HEK293 (cell line): ENCODE measurements around the gene RABGGTA.

ENCODE experiments used
- CTCF ChIA-PET: fragments of 350-600 bp; formaldehyde crosslinking; extraction: SDS; loops from one replicate; lab custom pipeline; 2021; ENCODE audit warnings: antibody characterized with exemption; lab: Yijun Ruan, JAX
- POLR2A ChIA-PET: fragments of 300-600 bp; formaldehyde crosslinking; extraction: SDS; loops from one replicate; lab custom pipeline; 2020; ENCODE audit warnings: antibody characterized with exemption, inconsistent platforms; lab: Yijun Ruan, JAX
- H3K27ac ChIP-seq: fragments of 200-500 bp; sonication (Bioruptor generic); 2 replicates; pipeline ENCODE4 v1.5.1; 2014; ENCODE audit warnings: low read depth, low read length, control low read depth, inconsistent platforms; ENCODE audit errors: extremely low read depth
- H3K36me3 ChIP-seq, 2 experiments: fragments of 200-500 bp in 1 of 2; sonication (Bioruptor generic) in 1 of 2; 1 replicate in 1 of 2; 2 replicates in 1 of 2; pipeline ENCODE4 v1.5.1; 2014 to 2017; ENCODE audit warnings: inconsistent platforms in 2 of 2, low read length in 2 of 2; ENCODE audit not compliant: control insufficient read depth in 2 of 2, insufficient read depth in 1 of 2
- H3K4me1 ChIP-seq: fragments of 200-500 bp; sonication (Bioruptor generic); 2 replicates; pipeline ENCODE4 v1.5.1; 2014; ENCODE audit warnings: mild to moderate bottlenecking, low read length, inconsistent platforms; ENCODE audit not compliant: control insufficient read depth, insufficient read depth
- H3K4me3 ChIP-seq: 2 replicates; pipeline ENCODE4 v1.5.1; 2011; ENCODE audit warnings: low read depth, mild to moderate bottlenecking, control low read depth, low read length, moderate library complexity
- H3K9me3 ChIP-seq: fragments of 200-500 bp; sonication (Bioruptor generic); 2 replicates; pipeline ENCODE4 v1.5.1; 2014; ENCODE audit warnings: low read depth, low read length, inconsistent platforms; ENCODE audit not compliant: control insufficient read depth, insufficient read depth
- GFI1B ChIP-seq: fragments of 450-650 bp; formaldehyde crosslinking; IDR thresholded peaks from 2 replicates; pipeline ENCODE4 v1.5.1; 2016; ENCODE audit warnings: missing biosample characterization, missing genetic modification characterization
- GLI4 ChIP-seq: fragments of 450-650 bp; formaldehyde crosslinking; IDR thresholded peaks from 2 replicates; pipeline ENCODE4 v1.5.1; 2016; ENCODE audit warnings: missing biosample characterization, missing genetic modification characterization
- GLIS2 ChIP-seq: fragments of 450-650 bp; formaldehyde crosslinking; IDR thresholded peaks from 2 replicates; pipeline ENCODE4 v1.5.1; 2016; ENCODE audit warnings: missing biosample characterization, missing genetic modification characterization
- MEIS1 ChIP-seq: sonication (generic); formaldehyde crosslinking; IDR thresholded peaks from 2 replicates; pipeline ENCODE4 v1.8.1; 2022; ENCODE audit warnings: missing genetic modification reagents, mild to moderate bottlenecking, borderline replicate concordance
- OVOL3 ChIP-seq: fragments of 450-650 bp; formaldehyde crosslinking; IDR thresholded peaks from 2 replicates; pipeline ENCODE4 v1.5.1; 2016; ENCODE audit warnings: missing biosample characterization, missing genetic modification characterization
- REST ChIP-seq: fragments of 450-650 bp; formaldehyde crosslinking; IDR thresholded peaks from 2 replicates; pipeline ENCODE4 v1.5.1; 2016; ENCODE audit warnings: missing biosample characterization, missing genetic modification characterization
- SP7 ChIP-seq: fragments of 450-650 bp; formaldehyde crosslinking; IDR thresholded peaks from 2 replicates; pipeline ENCODE4 v1.5.1; 2016; ENCODE audit warnings: missing biosample characterization, missing genetic modification characterization
- ZBTB10 ChIP-seq: fragments of 450-650 bp; formaldehyde crosslinking; IDR thresholded peaks from 2 replicates; pipeline ENCODE4 v1.5.1; 2016; ENCODE audit warnings: missing biosample characterization, missing genetic modification characterization
- ZNF174 ChIP-seq: fragments of 450-650 bp; formaldehyde crosslinking; IDR thresholded peaks from 2 replicates; pipeline ENCODE4 v1.5.0; 2017; ENCODE audit warnings: missing biosample characterization, mild to moderate bottlenecking, missing genetic modification characterization
- ZNF175 ChIP-seq: fragments of 450-650 bp; formaldehyde crosslinking; IDR thresholded peaks from 2 replicates; pipeline ENCODE4 v1.5.1; 2016; ENCODE audit warnings: missing biosample characterization, missing genetic modification characterization
- ZNF223 ChIP-seq: fragments of 450-650 bp; formaldehyde crosslinking; IDR thresholded peaks from 2 replicates; pipeline ENCODE4 v1.5.1; 2016; ENCODE audit warnings: missing biosample characterization, missing genetic modification characterization
- ZNF37A ChIP-seq: fragments of 450-650 bp; IDR thresholded peaks from 2 replicates; pipeline ENCODE4 v1.5.1; 2018; ENCODE audit warnings: missing biosample characterization, missing genetic modification characterization
- ZNF394 ChIP-seq: fragments of 450-650 bp; formaldehyde crosslinking; IDR thresholded peaks from 2 replicates; pipeline ENCODE4 v1.5.1; 2016; ENCODE audit warnings: missing biosample characterization, missing genetic modification characterization, mild to moderate bottlenecking, moderate library complexity, borderline replicate concordance
- ZNF423 ChIP-seq: fragments of 450-650 bp; formaldehyde crosslinking; IDR thresholded peaks from 2 replicates; pipeline ENCODE4 v1.5.1; 2016; ENCODE audit warnings: missing biosample characterization, missing genetic modification characterization
- ZNF449 ChIP-seq: fragments of 450-650 bp; formaldehyde crosslinking; IDR thresholded peaks from 2 replicates; pipeline ENCODE4 v1.5.1; 2017; ENCODE audit warnings: missing biosample characterization, mild to moderate bottlenecking, missing genetic modification characterization, moderate library complexity
- ZNF48 ChIP-seq: fragments of 450-650 bp; formaldehyde crosslinking; IDR thresholded peaks from 2 replicates; pipeline ENCODE4 v1.5.1; 2016; ENCODE audit warnings: missing biosample characterization, missing genetic modification characterization
- ZNF488 ChIP-seq: fragments of 450-650 bp; formaldehyde crosslinking; IDR thresholded peaks from 2 replicates; pipeline ENCODE4 v1.5.1; 2016; ENCODE audit warnings: missing biosample characterization, missing genetic modification characterization
- ZNF501 ChIP-seq: fragments of 450-650 bp; formaldehyde crosslinking; IDR thresholded peaks from 2 replicates; pipeline ENCODE4 v1.5.1; 2016; ENCODE audit warnings: missing biosample characterization, missing genetic modification characterization
- ZNF629 ChIP-seq: fragments of 450-650 bp; formaldehyde crosslinking; IDR thresholded peaks from 2 replicates; pipeline ENCODE4 v1.5.1; 2017; ENCODE audit warnings: missing biosample characterization, missing genetic modification characterization
- ZNF660 ChIP-seq: fragments of 450-650 bp; IDR thresholded peaks from 2 replicates; pipeline ENCODE4 v1.5.1; 2018; ENCODE audit warnings: missing biosample characterization, mild to moderate bottlenecking, missing genetic modification characterization
- TF ChIP-seq, protein P1 (sequence below): fragments of 450-650 bp; formaldehyde crosslinking; IDR thresholded peaks from 2 replicates; pipeline ENCODE4 v1.5.1; 2016; ENCODE audit warnings: missing biosample characterization, missing genetic modification characterization

The RABGGTA gene

DNA sequence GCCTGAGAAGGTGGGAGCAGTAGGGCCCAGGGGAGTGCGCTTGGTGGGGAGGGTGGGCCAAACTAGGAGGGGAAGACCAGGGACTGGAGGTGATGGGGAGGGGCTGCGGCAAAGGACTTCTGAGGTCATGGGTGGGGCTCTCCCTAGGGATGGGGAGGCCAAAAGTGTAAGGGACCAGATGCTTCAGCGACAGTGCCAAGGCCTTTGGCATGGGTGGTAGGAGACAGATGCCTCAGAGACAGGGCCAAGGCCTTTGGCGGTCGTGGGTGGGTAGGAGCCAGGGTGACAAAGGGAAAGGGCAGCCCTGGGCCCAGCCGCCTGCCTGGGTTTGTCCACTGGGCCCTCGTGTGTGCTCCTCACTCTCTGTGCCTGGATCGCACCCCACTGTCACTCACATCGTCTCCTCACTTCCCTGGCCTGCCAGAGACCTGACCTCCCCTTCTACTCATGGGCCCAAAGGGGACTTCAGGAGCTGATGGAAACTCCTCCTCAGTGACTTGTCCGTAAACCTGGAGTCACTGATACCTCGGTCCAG, 13.2 kb upstream of the RABGGTA start:
- TF ChIP-seq ZNF629 (tag by site-specific recombination) (no peak), ZNF37A (tag by site-specific recombination) (no peak), ZNF501 (tag by site-specific recombination) (no peak)
- Histone ChIP-seq H3K4me1 (no peaks in the 10 kb centered on the region), H3K9me3 (no peaks in the 10 kb centered on the region), H3K27ac (no peak overlapping the region), H3K4me3 (no peak overlapping the region), H3K36me3 (peaks cover 0 to 4% of the 10 kb centered on the region in 2 experiments; a peak in 1 of 3 replicates)
- CTCF ChIA-PET = interaction anchor here (2.0 kb wide), 1 partner anchor 42 kb away, joined by 7 read pairs; the partner anchor contains the start of gene TINF2
- POLR2A ChIA-PET = interaction anchor here (1.7 to 2.1 kb wide), 2 partner anchors 13 to 42 kb away, joined by 9 to 12 read pairs; partner anchors contain the start of genes RABGGTA and TINF2

GRCh38 chr14:24283796-24284460, 12.5 kb upstream of the RABGGTA start:
- H3K9me3 ChIP-seq = no peaks in the 10 kb centered on the region
- 0 out of 2 replicates have a peak overlapping the region, but pooled peaks have one; percentile 31 for H3K27ac ChIP-seq
- no peaks in the 10 kb centered on the region for H3K36me3 ChIP-seq
- no peak overlapping the region for H3K4me3 ChIP-seq
- ChIA-PET CTCF (interaction anchor here (0.5 to 2.0 kb wide), 6 partner anchors 11 to 147 kb away, joined by 3 to 7 read pairs (median 4); partner anchors contain the start of genes CBLN3, KHNYN and TINF2), POLR2A (interaction anchor here (1.4 to 2.1 kb wide), 3 partner anchors 10 to 42 kb away, joined by 3 to 12 read pairs (median 9); partner anchors contain the start of genes RABGGTA and TINF2)
- no peaks in the 10 kb centered on the region for H3K4me1 ChIP-seq
- TF ChIP-seq MEIS1 (CRISPR knock-in tag) (no peak), ZNF394 (tag by site-specific recombination) (no peak), GLIS2 (tag by site-specific recombination) (no peak), ZNF660 (tag by site-specific recombination) (no peak), ZNF175 (no peak), ZNF423 (tag by site-specific recombination) (no peak), ZBTB10 (no peak), ZNF488 (no peak), SP7 (tag by site-specific recombination) (no peak), GLI4 (tag by site-specific recombination) (no peak), ZNF223 (tag by site-specific recombination) (no peak), ZNF174 (no peak), ZNF449 (tag by site-specific recombination) (no peak), REST (tag by site-specific recombination) (no peak), ZNF48 (tag by site-specific recombination) (no peak), GFI1B (tag by site-specific recombination) (no peak), OVOL3 (tag by site-specific recombination) (no peak)
- TF ChIP-seq, protein P1, sequence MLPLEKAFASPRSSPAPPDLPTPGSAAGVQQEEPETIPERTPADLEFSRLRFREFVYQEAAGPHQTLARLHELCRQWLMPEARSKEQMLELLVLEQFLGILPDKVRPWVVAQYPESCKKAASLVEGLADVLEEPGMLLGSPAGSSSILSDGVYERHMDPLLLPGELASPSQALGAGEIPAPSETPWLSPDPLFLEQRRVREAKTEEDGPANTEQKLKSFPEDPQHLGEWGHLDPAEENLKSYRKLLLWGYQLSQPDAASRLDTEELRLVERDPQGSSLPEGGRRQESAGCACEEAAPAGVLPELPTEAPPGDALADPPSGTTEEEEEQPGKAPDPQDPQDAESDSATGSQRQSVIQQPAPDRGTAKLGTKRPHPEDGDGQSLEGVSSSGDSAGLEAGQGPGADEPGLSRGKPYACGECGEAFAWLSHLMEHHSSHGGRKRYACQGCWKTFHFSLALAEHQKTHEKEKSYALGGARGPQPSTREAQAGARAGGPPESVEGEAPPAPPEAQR (tag by site-specific recombination) = no peak
